T-helper 2 cell treated with Interferon-gamma antibody and Interleukin-4, amounts not matched to agents 100 ng/mL and 5 ng/mL, for 36 hours (primary cell): ENCODE measurements around the gene PRMT3. TPM values are rescaled to one million over a fixed set of nuclear protein-coding genes. Genes with fewer than 3 reads are reported as not detected.
"Not testable (repeated sequence)": the region's sequence is repeated elsewhere in the genome, so short reads cannot be mapped to it uniquely, and the experiment has no call there.

Experiments
- intact Hi-C: fragments of 100-400 bp; cut with micrococcal nuclease; formaldehyde crosslinking; loops from one replicate; pipeline ENCODE4 v1.15.1; 2023
- total RNA-seq: library from RNA; stranded (reverse); gene quantifications from 2 replicates; pipeline ENCODE4 v1.2.3, GENCODE V29; 2022

PRMT3 gene
- total RNA-seq: 21.5 and 21.6 TPM in 2 replicates

- intact Hi-C loops: loop anchor here (1.0 to 5.0 kb wide), 6 partner anchors 10 to 1145 kb away; partner anchors contain the start of genes E2F8, HTATIP2 and NAV2
These were observed at the start of gene PRMT3 for GRCh38 chr11:20387261-20388095. Gene PRMT3 (plus strand): TSS chr11:20387716. CDS start chr11:20387747, 31 bp downstream.

GRCh38 chr11:20342347-20343141, 45.0 kb upstream of the PRMT3 start:
- intact Hi-C loops: no loop called here

GRCh38 chr11:20351136-20351535, 36.4 kb upstream of the PRMT3 start:
- intact Hi-C loops: loop anchor here (5.0 kb wide), 1 partner anchor 109 kb away; no protein-coding TSS in a partner anchor

GRCh38 chr11:20351751-20352262, 35.7 kb upstream of the PRMT3 start:
- intact Hi-C loops: loop anchor here (5.0 kb wide), 1 partner anchor 110 kb away; no protein-coding TSS in a partner anchor

- intact Hi-C loops: loop anchor here (5.0 kb wide), 1 partner anchor 112 kb away; no protein-coding TSS in a partner anchor
These were observed 33.6 kb upstream of the PRMT3 start for GRCh38 chr11:20353829-20354434.

GRCh38 chr11:20355221-20356219, 32.0 kb upstream of the PRMT3 start:
- intact Hi-C loops: loop anchor here (1.0 kb wide), 1 partner anchor 227 kb away; no protein-coding TSS in a partner anchor

- intact Hi-C loops: no loop called here
These were observed 30.4 kb upstream of the PRMT3 start for GRCh38 chr11:20357150-20357549.

GRCh38 chr11:20360650-20361049, 26.9 kb upstream of the PRMT3 start:
- intact Hi-C loops: no loop called here

GRCh38 chr11:20362481-20362880, 25.0 kb upstream of the PRMT3 start:
- intact Hi-C loops: no loop called here

GRCh38 chr11:20363149-20363499, 24.4 kb upstream of the PRMT3 start:
- intact Hi-C loops: loop anchor here (1.0 kb wide), 1 partner anchor 24 kb away; the partner anchor contains the start of gene PRMT3

- intact Hi-C loops: loop anchor here (1.0 kb wide), 1 partner anchor 24 kb away; the partner anchor contains the start of gene PRMT3
These were observed 23.8 kb upstream of the PRMT3 start, which contains the start of gene HTATIP2 for GRCh38 chr11:20363500-20364340. Gene HTATIP2 (plus strand): TSS chr11:20363714. CDS start chr11:20364238, 524 bp downstream.

GRCh38 chr11:20364341-20364792, 23.1 kb upstream of the PRMT3 start:
- intact Hi-C loops: no loop called here

GRCh38 chr11:20365465-20365864, 22.1 kb upstream of the PRMT3 start:
- intact Hi-C loops: not testable (repeated sequence)

GRCh38 chr11:20367313-20367948, 20.1 kb upstream of the PRMT3 start:
- intact Hi-C loops: no loop called here

- intact Hi-C loops: no loop called here
These were observed 19.1 kb upstream of the PRMT3 start for GRCh38 chr11:20368438-20368837.

GRCh38 chr11:20369826-20370225, 17.7 kb upstream of the PRMT3 start:
- intact Hi-C loops: no loop called here

GRCh38 chr11:20372081-20372626, 15.4 kb upstream of the PRMT3 start:
- intact Hi-C loops: no loop called here

GRCh38 chr11:20373147-20373546, 14.4 kb upstream of the PRMT3 start:
- intact Hi-C loops: no loop called here
